Measurements from ENCODE around the gene PMEL. TPM values are rescaled to one million over a fixed set of nuclear protein-coding genes. Genes with fewer than 3 reads are reported as not detected.

PMEL gene
- total and polyA plus RNA-seq, 2 experiments from 2014 or later: 15.3 to 34.2 TPM

Other genes with a start within 250 kb of the PMEL start
- gene BLOC1S1, start 250.0 kb downstream of the PMEL start, total RNA-seq: 159 and 177 TPM in 2 replicates
- 227 and 236 TPM in 2 replicates for gene BLOC1S1, start 250.0 kb downstream of the PMEL start, polyA plus RNA-seq
- gene RDH5, start 245.6 kb downstream of the PMEL start, total RNA-seq: 36.2 and 48.7 TPM in 2 replicates
- gene RDH5, start 245.6 kb downstream of the PMEL start, polyA plus RNA-seq: 38.0 and 43.7 TPM in 2 replicates
- gene CD63, start 237.0 kb downstream of the PMEL start, total RNA-seq: 1,401 and 1,504 TPM in 2 replicates
- 2,624 and 2,749 TPM in 2 replicates for gene CD63, start 237.0 kb downstream of the PMEL start, polyA plus RNA-seq
- gene GDF11, start 222.9 kb downstream of the PMEL start, total RNA-seq: 7.9 and 10.8 TPM in 2 replicates
- gene GDF11, start 222.9 kb downstream of the PMEL start, polyA plus RNA-seq: 3.7 and 4.1 TPM in 2 replicates
- gene SARNP, start 148.3 kb downstream of the PMEL start, total RNA-seq: 84.2 and 118 TPM in 2 replicates
- gene SARNP, start 148.3 kb downstream of the PMEL start, polyA plus RNA-seq: 103 and 117 TPM in 2 replicates
- gene ORMDL2, start 148.0 kb downstream of the PMEL start, total RNA-seq: 28.6 and 34.2 TPM in 2 replicates
- gene ORMDL2, start 148.0 kb downstream of the PMEL start, polyA plus RNA-seq: 93.0 and 106 TPM in 2 replicates
- gene DNAJC14, start 136.5 kb downstream of the PMEL start, total RNA-seq: 29.4 and 43.4 TPM in 2 replicates
- gene DNAJC14, start 136.5 kb downstream of the PMEL start, polyA plus RNA-seq: 24.5 and 26.5 TPM in 2 replicates
- gene MMP19, start 123.1 kb downstream of the PMEL start, total RNA-seq: 6.1 and 6.4 TPM in 2 replicates
- 10.8 and 16.4 TPM in 2 replicates for gene MMP19, start 123.1 kb downstream of the PMEL start, polyA plus RNA-seq
- gene PYM1, start 38.1 kb downstream of the PMEL start, total RNA-seq: 33.7 and 44.5 TPM in 2 replicates
- gene PYM1, start 38.1 kb downstream of the PMEL start, polyA plus RNA-seq: 39.9 and 51.1 TPM in 2 replicates
- 25.3 and 27.0 TPM in 2 replicates for gene DGKA, start 34.9 kb downstream of the PMEL start, total RNA-seq
- gene DGKA, start 34.9 kb downstream of the PMEL start, polyA plus RNA-seq: 25.4 and 25.9 TPM in 2 replicates
- gene CDK2, start 788 bp upstream of the PMEL start, total RNA-seq: 26.6 and 31.1 TPM in 2 replicates
- gene CDK2, start 788 bp upstream of the PMEL start, polyA plus RNA-seq: 23.9 and 25.8 TPM in 2 replicates
- 79.1 and 93.4 TPM in 2 replicates for gene RAB5B, start 8.0 kb upstream of the PMEL start, total RNA-seq
- 101 and 103 TPM in 2 replicates for gene RAB5B, start 8.0 kb upstream of the PMEL start, polyA plus RNA-seq
- gene SUOX, start 31.2 kb upstream of the PMEL start, total RNA-seq: 26.9 and 30.2 TPM in 2 replicates
- gene SUOX, start 31.2 kb upstream of the PMEL start, polyA plus RNA-seq: 19.7 and 25.6 TPM in 2 replicates
- gene IKZF4, start 55.0 kb upstream of the PMEL start, total RNA-seq: 1.6 and 6.7 TPM in 2 replicates
- gene IKZF4, start 55.0 kb upstream of the PMEL start, polyA plus RNA-seq: 3.5 and 5.3 TPM in 2 replicates
- gene RPS26, start 75.9 kb upstream of the PMEL start, total RNA-seq: 665 and 673 TPM in 2 replicates
- 245 and 252 TPM in 2 replicates for gene RPS26, start 75.9 kb upstream of the PMEL start, polyA plus RNA-seq
- gene ERBB3, start 114.1 kb upstream of the PMEL start, total RNA-seq: 104 and 128 TPM in 2 replicates
- 56.1 and 69.0 TPM in 2 replicates for gene ERBB3, start 114.1 kb upstream of the PMEL start, polyA plus RNA-seq
- gene PA2G4, start 138.5 kb upstream of the PMEL start, total RNA-seq: 87.9 and 90.7 TPM in 2 replicates
- 102 and 109 TPM in 2 replicates for gene PA2G4, start 138.5 kb upstream of the PMEL start, polyA plus RNA-seq
- gene RPL41, start 150.6 kb upstream of the PMEL start, total RNA-seq: 2,379 and 2,801 TPM in 2 replicates
- 2,115 and 2,240 TPM in 2 replicates for gene RPL41, start 150.6 kb upstream of the PMEL start, polyA plus RNA-seq
- 3.7 and 9.0 TPM in 2 replicates for gene ZC3H10, start 152.2 kb upstream of the PMEL start, total RNA-seq
- gene ZC3H10, start 152.2 kb upstream of the PMEL start, polyA plus RNA-seq: 2.2 and 5.7 TPM in 2 replicates
- gene ESYT1, start 162.2 kb upstream of the PMEL start, total RNA-seq: 44.9 and 52.3 TPM in 2 replicates
- 40.0 and 43.8 TPM in 2 replicates for gene ESYT1, start 162.2 kb upstream of the PMEL start, polyA plus RNA-seq
- 80.6 and 98.1 TPM in 2 replicates for gene MYL6B, start 186.5 kb upstream of the PMEL start, total RNA-seq
- 82.2 and 83.9 TPM in 2 replicates for gene MYL6B, start 186.5 kb upstream of the PMEL start, polyA plus RNA-seq
- 1,441 and 1,490 TPM in 2 replicates for gene MYL6, start 192.3 kb upstream of the PMEL start, total RNA-seq
- gene MYL6, start 192.3 kb upstream of the PMEL start, polyA plus RNA-seq: 2,273 and 2,387 TPM in 2 replicates
- gene SMARCC2, start 223.4 kb upstream of the PMEL start, total RNA-seq: 34.8 and 37.4 TPM in 2 replicates
- 68.6 and 72.4 TPM in 2 replicates for gene SMARCC2, start 223.4 kb upstream of the PMEL start, polyA plus RNA-seq